Measurements from ENCODE around the gene PHACTR1. TPM values are rescaled to one million over a fixed set of nuclear protein-coding genes. Genes with fewer than 3 reads are reported as not detected.

PHACTR1 gene
- total and polyA plus RNA-seq, 9 of the 15 experiments (the other 6 are each of a cell fraction or from before 2014, with no cell fraction given): 11.5 to 32.6 (median 22.0) TPM

DNA sequence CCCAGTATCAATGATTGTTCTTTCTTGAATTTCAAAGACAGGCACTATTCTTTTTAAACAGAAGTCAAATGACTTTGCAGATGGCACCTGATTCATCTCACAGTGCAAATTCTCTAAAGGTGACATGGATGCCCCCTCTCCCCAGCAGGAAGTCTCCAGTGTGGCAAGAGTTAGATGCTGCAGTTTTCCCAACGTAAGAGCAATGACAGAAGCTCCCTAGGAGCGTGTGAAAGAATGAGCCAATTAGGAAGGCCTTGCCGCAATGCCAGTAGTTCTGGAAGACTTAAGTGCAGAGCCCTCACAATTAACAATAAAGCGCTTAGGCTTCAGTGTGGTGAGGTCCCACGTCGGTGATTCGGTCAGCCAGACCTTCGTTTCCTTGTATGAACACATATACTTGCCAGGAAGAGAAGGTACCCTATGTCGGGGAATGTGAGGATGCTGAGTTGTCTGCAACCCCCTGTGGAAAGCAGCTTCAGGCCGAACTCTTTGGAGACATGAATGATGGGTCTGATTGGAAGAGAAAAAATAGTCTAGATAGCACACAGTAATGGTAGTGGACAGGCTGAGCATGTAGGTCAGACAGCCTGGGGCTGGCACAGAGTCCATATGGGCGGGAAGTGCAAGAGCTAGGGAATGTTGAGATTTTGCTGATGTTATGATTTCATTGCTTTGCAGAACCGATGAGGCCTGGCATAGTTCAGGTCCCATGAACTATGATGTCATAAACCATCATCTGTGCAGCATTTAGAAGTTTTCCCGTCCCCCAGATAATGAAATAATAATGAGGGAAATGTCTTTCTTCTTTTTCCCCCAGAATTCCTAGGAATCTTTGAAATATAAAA lies 132.6 kb downstream of the PHACTR1 start:
- H3K79me2 ChIP-seq (ENCODE audit: control insufficient read depth, insufficient read depth, low read length): no peaks in the 10 kb centered on the region
- ATAC-seq (no peak), DNase-seq (ENCODE audit: extremely low read depth in 1 of 4, low spot score in 3 of 4) (no peak), FAIRE-seq (no peak)
- intact Hi-C loops (cut with micrococcal nuclease): no loop called here
- H4K20me1 ChIP-seq (replicated peaks; ENCODE audit: control insufficient read depth, insufficient read depth, low read length): no peaks in the 10 kb centered on the region
- H2AFZ ChIP-seq (ENCODE audit: low read depth, low read length): no peak overlapping the region
- peaks cover 0 to 8% of the 10 kb centered on the region in 2 experiments; a peak in 2 of 5 replicates for H3K27me3 ChIP-seq (ENCODE audit: control insufficient read depth in 2 of 2, insufficient read depth in 2 of 2, low read length in 2 of 2)
- 2% methylated on average over 13 of the region's 13 CpGs for WGBS (ENCODE audit: insufficient coverage, low coverage, missing lambda C conversion rate)
- no TSS peak for BruUV-seq (replicated peaks)
- POLR2A ChIA-PET: no interaction called here
- no peaks in the 10 kb centered on the region for H3K9me1 ChIP-seq (ENCODE audit: control insufficient read depth, insufficient read depth, low read length)
- in situ Hi-C loops (cut with MboI): no loop called here
- H3K4me1 ChIP-seq (replicated peaks in 1 of 2; ENCODE audit: control insufficient read depth in 2 of 2, insufficient read depth in 2 of 2, low read length in 2 of 2): no peaks in the 10 kb centered on the region
- H3K4me3 ChIP-seq: no peak overlapping the region
- TF ChIP-seq ZNF316 (IDR thresholded peaks at IDR 0.05): peak; percentile 12; the same call in 1 of the 2 replicates
- no peak for TF ChIP-seq ZBTB7A (IDR thresholded peaks at IDR 0.05; ENCODE audit: borderline replicate concordance, control insufficient read depth, low read depth, low read length)
- no peak for TF ChIP-seq SRSF3 (IDR thresholded peaks at IDR 0.05; ENCODE audit: insufficient read depth, low read length)
- TF ChIP-seq, protein P1, sequence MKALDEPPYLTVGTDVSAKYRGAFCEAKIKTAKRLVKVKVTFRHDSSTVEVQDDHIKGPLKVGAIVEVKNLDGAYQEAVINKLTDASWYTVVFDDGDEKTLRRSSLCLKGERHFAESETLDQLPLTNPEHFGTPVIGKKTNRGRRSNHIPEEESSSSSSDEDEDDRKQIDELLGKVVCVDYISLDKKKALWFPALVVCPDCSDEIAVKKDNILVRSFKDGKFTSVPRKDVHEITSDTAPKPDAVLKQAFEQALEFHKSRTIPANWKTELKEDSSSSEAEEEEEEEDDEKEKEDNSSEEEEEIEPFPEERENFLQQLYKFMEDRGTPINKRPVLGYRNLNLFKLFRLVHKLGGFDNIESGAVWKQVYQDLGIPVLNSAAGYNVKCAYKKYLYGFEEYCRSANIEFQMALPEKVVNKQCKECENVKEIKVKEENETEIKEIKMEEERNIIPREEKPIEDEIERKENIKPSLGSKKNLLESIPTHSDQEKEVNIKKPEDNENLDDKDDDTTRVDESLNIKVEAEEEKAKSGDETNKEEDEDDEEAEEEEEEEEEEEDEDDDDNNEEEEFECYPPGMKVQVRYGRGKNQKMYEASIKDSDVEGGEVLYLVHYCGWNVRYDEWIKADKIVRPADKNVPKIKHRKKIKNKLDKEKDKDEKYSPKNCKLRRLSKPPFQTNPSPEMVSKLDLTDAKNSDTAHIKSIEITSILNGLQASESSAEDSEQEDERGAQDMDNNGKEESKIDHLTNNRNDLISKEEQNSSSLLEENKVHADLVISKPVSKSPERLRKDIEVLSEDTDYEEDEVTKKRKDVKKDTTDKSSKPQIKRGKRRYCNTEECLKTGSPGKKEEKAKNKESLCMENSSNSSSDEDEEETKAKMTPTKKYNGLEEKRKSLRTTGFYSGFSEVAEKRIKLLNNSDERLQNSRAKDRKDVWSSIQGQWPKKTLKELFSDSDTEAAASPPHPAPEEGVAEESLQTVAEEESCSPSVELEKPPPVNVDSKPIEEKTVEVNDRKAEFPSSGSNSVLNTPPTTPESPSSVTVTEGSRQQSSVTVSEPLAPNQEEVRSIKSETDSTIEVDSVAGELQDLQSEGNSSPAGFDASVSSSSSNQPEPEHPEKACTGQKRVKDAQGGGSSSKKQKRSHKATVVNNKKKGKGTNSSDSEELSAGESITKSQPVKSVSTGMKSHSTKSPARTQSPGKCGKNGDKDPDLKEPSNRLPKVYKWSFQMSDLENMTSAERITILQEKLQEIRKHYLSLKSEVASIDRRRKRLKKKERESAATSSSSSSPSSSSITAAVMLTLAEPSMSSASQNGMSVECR (CRISPR knock-in tag; IDR thresholded peaks at IDR 0.05): no peak
- TF ChIP-seq, protein P2, sequence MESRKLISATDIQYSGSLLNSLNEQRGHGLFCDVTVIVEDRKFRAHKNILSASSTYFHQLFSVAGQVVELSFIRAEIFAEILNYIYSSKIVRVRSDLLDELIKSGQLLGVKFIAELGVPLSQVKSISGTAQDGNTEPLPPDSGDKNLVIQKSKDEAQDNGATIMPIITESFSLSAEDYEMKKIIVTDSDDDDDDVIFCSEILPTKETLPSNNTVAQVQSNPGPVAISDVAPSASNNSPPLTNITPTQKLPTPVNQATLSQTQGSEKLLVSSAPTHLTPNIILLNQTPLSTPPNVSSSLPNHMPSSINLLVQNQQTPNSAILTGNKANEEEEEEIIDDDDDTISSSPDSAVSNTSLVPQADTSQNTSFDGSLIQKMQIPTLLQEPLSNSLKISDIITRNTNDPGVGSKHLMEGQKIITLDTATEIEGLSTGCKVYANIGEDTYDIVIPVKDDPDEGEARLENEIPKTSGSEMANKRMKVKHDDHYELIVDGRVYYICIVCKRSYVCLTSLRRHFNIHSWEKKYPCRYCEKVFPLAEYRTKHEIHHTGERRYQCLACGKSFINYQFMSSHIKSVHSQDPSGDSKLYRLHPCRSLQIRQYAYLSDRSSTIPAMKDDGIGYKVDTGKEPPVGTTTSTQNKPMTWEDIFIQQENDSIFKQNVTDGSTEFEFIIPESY (CRISPR knock-in tag; IDR thresholded peaks at IDR 0.05): no peak
- no peak overlapping the region for H3K4me2 ChIP-seq (ENCODE audit: insufficient read depth, low read length)
- no peak overlapping the region for H3K27ac ChIP-seq (ENCODE audit: extremely low read depth, low read depth, low read length)
- no peaks in the 10 kb centered on the region for H3K36me3 ChIP-seq (ENCODE audit: control insufficient read depth, insufficient read depth, low read length)
- H3K9me3 ChIP-seq (replicated peaks; ENCODE audit: control insufficient read depth, insufficient read depth, low read depth, low read length): no peaks in the 10 kb centered on the region
- CTCF ChIA-PET (ENCODE audit: low intra/inter-chr PET ratio): no interaction called here
- H3K9ac ChIP-seq (ENCODE audit: insufficient read depth in 1 of 2, low read depth in 2 of 2, low read length in 2 of 2): no peak overlapping the region
